Subcutaneous adipose tissue (tissue), 4 donors: Measurements from ENCODE around the gene MAGI1. TPM values are rescaled to one million over a fixed set of nuclear protein-coding genes. Genes with fewer than 3 reads are reported as not detected.

ENCODE experiments used
- total RNA-seq, 4 donors: library from RNA; depleted of rRNA; stranded (reverse); fragments of >200 nt; gene quantifications; one replicate each; pipeline ENCODE4 v1.1.0, GENCODE V29; 2016
- TF ChIP-seq, protein P1 (sequence below): fragments of 450-650 bp; IDR thresholded peaks from one replicate; pipeline ENCODE4 v1.5.1; 2016; ENCODE audit warnings: low read depth, mild to moderate bottlenecking, control low read depth, antibody characterized with exemption, moderate library complexity

MAGI1 gene
- total RNA-seq, 4 donors from 2014 or later = 15.3 to 56.9 (median 35.4) TPM

GRCh38 chr3:65636326-65636725 is 402.4 kb downstream of the MAGI1 start:
- TF ChIP-seq, protein P1, sequence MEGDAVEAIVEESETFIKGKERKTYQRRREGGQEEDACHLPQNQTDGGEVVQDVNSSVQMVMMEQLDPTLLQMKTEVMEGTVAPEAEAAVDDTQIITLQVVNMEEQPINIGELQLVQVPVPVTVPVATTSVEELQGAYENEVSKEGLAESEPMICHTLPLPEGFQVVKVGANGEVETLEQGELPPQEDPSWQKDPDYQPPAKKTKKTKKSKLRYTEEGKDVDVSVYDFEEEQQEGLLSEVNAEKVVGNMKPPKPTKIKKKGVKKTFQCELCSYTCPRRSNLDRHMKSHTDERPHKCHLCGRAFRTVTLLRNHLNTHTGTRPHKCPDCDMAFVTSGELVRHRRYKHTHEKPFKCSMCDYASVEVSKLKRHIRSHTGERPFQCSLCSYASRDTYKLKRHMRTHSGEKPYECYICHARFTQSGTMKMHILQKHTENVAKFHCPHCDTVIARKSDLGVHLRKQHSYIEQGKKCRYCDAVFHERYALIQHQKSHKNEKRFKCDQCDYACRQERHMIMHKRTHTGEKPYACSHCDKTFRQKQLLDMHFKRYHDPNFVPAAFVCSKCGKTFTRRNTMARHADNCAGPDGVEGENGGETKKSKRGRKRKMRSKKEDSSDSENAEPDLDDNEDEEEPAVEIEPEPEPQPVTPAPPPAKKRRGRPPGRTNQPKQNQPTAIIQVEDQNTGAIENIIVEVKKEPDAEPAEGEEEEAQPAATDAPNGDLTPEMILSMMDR = no peak

DNA sequence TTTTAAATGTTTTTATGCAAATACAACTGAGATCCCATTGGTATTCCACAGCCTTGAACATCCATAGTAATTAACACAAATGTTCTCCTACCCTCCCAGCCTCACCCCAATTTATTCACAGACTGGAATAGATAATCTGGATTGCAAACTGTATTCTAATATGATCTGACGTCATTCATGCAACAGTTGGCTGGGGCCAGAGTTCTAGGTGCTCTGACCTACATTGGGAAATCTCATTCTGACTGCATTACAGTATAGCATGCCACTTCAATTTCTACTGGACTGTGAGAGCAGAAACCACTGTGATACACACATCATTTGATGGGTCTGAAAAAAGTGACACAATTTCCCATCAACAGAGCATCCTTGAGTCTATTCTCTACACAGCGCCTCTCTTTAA is 403.1 kb downstream of the MAGI1 start:
- TF ChIP-seq, protein P1 = no peak

DNA sequence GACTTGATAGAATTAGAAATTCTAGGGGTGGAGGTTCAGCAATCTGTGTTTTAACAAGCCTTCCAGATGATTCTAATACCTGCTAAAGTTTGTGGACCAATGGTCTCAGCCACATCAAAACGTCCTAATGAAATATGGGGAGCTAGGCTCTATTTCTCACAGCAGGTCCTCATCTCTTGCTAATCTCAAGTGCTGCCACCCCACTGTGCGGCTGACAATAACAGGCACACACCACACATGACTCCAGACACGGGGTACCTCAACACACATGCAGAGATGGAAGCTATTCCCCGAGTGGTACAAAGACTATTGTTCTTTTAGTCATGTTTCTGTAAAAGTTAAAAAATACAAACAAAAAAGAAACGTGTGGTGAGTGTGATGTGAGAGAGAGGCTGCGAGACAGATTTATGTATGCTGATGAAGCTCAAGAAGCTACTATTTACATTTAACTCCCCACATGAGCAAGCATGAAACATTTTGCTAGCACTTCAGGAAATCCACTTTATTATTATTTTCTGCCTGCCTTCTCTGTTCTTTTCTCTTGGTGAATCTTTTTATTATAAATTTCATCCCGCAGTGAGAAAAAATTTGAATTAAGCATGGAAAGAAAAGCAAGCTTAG is 405.6 kb downstream of the MAGI1 start:
- TF ChIP-seq, protein P1 = no peak

- TF ChIP-seq, protein P1 = no peak
These were observed 406.3 kb downstream of the MAGI1 start for GRCh38 chr3:65632414-65632813.

- TF ChIP-seq, protein P1 = no peak
These were observed 409.7 kb downstream of the MAGI1 start for GRCh38 chr3:65628978-65629377.

DNA sequence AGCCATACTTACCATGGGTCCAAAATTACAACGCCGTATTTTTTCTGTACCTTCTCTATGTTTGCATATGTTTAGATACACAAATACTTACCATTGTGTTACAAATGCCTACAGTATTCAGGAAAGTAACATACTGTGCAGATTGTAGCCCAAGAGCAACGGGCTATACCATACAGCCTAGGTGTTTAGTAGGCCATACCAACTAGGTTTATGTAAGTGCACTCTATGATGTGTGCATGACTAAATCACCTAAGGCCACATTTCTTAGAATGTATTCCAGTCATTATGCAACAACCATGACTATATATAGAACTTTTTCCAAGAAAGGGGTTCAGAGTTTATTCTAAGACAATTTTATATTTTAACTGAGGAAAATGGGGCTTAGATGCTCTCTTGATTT is 411.7 kb downstream of the MAGI1 start:
- TF ChIP-seq, protein P1 = no peak

- TF ChIP-seq, protein P1 = no peak
These were observed 413.4 kb downstream of the MAGI1 start for GRCh38 chr3:65625305-65625704.
